ENCODE results near the gene DRG2. TPM values are rescaled to one million over a fixed set of nuclear protein-coding genes. Genes with fewer than 3 reads are reported as not detected.
A peak's percentile ranks its signal among the peaks of the same experiment; 100 is the strongest.

The DRG2 gene
- total RNA-seq, 1 donor from 2014 or later = 20.4 TPM

DNA sequence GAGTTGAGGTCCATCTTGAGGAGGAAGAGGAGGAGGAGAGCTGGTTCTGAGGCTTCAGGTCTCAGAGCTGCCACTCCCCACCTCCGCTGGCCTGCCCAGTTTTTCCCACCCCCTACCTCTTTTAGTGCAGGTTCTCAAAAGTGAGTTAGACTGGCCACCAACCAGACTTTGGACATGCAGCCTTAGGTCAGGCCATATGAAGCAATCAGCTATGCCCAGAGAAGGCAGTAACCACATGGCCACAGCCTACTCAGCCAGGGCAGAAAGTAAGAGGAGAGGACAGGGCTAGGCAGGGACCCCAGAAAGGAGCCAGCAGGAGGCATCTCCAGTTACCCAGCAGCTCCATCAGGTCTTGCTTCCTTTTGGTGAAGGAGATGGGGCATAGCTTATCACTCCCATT is 29.8 kb downstream of the DRG2 start:
- no peak for DNase-seq

DNA sequence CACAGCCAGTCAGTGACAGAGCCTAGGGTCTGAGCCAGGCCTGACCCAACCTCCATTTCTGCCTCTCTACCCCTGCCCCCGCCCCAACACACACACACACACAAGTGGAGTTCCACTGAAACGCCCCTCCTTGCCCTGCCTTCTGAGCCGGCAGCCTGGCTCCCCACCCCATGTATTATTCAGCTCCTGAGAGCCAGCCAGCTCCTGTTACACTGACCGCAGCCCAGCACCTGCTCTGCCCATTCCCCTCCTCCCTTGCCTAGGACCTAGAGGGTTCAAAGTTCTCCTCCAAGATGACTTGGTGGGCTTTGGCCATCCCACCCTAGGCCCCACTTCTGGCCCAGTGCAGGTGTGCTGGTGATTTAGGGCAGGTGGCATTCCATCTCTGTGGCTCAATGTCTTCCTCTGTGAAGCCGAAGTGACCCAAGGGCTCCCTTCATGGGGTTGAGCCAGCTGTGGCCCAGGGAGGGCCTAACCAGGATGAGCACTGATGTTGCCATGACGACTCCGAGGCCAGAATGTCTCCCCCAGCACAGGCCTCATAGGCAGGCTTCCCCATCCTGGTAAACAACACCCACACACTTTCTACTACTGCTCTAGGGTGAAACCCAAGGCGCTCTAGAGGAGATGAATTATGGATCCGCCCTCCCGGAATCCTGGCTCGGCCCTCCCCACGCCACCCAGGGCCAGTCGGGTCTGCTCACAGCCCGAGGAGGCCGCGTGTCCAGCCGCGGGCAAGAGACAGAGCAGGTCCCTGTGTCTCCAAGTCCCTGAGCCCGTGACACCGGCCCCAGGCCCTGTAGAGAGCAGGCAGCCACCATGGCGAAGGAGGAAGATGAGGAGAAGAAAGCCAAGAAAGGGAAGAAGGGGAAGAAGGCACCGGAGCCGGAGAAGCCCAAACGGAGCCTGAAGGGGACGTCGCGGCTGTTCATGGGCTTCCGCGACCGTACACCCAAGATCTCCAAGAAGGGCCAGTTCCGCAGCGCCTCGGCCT is 30.5 kb downstream of the DRG2 start:
- DNase-seq = no peak

DNA sequence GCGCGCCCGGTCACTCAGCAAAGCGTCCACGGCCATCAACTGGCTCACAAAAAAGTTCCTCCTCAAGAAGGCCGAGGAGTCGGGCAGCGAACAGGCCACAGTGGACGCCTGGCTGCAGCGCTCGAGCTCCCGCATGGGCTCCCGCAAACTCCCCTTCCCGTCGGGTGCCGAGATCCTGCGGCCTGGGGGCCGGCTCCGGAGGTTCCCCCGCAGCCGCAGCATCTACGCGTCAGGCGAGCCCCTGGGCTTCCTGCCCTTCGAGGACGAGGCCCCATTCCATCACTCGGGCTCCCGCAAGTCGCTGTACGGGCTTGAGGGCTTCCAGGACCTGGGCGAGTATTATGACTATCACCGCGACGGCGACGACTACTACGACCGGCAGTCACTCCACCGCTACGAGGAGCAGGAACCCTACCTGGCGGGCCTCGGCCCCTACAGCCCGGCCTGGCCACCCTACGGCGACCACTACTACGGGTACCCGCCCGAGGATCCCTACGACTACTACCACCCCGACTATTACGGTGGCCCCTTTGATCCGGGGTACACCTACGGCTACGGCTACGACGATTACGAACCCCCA is 31.5 kb downstream of the DRG2 start:
- DNase-seq = no peak

DNA sequence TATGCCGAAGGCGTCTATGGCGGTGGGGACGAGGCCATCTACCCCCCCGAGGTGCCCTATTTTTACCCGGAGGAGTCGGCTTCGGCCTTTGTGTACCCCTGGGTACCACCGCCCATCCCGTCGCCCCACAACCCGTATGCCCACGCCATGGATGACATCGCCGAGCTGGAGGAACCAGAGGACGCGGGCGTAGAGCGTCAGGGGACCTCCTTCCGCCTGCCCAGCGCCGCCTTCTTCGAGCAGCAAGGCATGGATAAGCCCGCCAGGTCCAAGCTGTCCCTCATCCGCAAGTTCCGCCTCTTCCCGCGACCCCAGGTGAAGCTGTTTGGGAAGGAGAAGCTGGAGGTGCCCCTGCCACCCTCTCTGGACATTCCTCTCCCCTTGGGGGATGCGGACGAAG is 32.2 kb downstream of the DRG2 start:
- no peak for DNase-seq

DNA sequence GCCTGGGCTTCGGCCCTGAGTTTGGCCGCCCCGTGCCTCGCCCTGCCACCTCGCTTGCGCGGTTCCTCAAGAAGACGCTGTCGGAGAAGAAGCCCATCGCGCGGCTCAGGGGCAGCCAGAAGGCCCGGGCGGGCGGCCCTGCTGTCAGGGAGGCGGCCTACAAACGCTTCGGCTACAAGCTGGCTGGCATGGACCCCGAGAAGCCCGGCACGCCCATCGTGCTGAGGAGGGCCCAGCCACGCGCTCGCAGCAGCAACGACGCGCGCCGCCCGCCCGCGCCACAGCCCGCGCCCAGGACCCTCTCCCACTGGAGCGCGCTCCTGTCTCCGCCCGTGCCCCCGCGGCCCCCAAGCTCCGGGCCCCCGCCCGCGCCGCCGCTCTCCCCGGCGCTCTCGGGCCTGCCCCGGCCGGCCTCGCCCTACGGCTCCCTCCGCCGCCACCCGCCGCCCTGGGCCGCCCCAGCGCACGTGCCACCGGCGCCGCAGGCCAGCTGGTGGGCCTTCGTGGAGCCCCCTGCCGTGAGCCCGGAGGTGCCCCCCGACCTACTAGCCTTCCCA is 32.8 kb downstream of the DRG2 start:
- no peak for DNase-seq

DNA sequence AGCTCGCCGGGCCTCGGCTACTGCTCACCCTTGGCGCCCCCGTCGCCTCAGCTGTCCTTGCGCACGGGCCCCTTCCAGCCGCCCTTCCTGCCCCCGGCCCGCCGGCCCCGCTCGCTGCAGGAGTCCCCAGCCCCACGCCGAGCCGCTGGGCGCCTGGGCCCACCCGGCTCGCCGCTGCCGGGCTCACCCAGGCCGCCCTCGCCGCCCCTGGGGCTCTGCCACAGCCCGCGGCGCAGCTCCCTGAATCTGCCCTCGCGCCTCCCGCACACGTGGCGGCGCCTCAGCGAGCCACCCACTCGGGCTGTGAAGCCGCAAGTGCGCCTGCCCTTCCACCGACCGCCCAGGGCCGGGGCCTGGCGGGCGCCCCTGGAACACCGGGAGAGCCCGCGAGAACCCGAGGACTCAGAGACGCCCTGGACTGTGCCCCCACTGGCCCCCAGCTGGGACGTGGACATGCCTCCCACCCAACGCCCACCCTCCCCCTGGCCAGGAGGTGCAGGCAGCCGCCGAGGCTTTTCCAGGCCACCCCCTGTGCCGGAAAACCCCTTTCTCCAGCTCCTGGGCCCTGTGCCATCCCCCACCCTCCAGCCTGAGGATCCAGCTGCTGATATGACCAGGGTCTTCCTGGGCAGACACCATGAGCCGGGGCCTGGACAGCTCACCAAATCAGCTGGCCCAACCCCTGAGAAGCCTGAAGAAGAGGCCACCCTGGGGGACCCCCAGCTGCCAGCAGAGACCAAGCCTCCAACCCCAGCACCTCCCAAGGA is 33.6 kb downstream of the DRG2 start:
- DNase-seq = no peak

DNA sequence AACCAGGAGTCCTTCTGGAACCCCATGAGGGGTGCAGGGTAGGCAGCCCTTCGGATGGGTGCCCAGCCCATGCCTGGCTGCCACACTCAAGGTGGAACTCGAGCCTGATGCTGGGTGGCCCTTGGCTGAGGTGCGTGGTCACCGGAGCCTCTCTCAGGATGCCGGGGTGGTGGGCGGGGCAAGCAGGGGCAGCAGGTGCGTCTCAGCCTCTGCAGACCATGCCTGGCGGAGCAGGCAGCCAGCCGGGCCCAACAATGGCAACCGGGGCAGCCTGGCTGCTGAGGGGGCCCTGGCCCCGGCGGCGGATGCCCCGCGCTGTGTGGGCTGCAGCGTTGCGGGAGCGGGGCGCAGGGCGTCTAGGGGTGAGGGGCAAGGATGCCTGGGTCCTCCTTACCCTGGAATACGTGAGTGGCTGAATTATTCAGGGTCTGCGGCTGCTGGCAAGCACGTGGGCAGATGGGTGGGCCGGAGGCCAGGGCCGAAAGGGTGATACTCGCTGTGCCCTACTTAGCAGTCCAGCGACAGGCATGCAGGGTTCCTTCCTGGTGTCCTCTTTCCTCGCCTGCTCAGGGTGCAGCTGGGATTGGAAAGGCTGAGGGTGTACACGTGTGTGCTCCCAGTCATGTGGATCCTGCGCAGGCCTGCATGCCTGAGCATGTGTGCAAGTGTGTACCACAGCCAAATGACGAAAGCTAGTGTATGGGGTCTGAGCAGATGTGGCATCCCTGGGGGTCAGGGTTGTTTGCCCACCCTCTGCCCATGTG is 35.4 kb downstream of the DRG2 start:
- DNase-seq = no peak

DNA sequence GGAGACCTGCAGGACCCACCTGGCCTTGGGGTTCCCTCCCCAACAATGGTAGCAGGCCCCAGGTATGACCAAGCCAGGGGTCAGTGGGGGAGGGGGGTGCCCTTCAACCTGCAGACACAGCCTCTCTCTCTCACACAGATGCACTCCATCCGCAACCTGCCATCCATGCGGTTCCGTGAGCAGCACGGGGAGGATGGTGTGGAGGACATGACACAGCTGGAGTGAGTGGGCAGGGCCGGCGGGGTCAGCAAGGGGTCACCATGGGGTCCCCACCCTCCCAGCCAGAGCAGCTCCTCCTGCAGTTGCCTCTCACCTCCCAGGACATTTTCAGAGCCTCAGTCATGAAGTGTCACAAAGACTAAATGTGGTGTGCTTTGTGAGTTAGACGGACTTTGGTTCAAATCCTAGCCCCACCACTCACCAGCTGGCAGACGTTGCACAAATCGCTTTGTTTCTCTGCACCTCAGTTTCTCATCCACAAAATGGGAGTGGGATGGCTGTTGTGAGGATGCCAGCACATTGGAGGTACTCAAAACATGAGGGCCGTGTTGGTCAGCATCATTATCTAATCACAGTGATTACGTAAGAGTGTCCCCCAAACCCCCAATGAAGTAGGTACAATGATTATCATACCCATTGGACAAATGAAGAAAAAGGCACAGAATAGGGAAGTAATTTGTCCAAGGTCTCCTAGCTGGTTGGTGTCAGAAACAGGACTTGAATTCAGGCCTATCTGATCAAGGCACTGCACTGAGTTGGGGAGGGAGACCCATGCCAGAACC is 36.8 kb downstream of the DRG2 start:
- DNase-seq = no peak

DNA sequence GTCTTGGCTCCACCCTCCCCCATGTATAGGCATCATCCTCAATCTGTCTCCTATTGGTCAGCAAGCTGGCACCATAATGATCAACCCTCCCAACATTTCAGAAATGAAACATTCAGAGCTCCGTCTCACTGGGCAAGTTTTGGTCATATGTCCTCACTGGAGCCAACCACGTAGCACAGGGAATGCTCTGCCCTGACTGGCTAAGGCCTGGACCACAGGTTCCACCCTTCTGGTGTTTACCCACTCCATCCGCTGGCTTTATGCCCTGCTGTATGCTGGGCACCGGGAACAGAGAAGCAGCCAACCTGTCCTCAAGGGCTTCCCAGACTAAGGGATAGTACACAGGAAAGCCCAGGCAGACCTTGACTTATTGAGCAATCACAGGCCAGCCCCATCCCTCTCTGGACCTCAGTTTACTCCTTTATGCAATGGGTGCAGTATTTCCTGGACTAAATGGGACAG is 41.3 kb downstream of the DRG2 start:
- DNase-seq = no peak

DNA sequence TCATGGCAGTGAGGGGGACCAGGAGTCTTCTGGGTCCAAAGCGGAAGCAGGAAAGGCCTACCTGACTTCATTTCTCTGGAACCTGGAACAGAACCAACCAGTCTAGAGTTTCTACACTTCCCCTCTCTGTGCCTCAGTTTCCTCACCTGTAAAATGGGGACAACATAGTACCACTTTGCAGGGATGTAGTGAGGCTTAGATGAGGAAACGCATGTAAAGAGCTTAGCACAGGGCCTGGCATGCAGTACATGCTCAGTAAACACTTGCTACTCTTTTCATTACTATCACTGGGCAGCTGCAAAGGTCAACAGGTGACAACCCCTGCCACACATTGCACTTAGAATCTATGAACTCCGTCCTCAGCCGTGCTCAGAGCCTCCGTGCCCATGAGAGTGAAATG is 45.0 kb downstream of the DRG2 start:
- no peak for DNase-seq

DNA sequence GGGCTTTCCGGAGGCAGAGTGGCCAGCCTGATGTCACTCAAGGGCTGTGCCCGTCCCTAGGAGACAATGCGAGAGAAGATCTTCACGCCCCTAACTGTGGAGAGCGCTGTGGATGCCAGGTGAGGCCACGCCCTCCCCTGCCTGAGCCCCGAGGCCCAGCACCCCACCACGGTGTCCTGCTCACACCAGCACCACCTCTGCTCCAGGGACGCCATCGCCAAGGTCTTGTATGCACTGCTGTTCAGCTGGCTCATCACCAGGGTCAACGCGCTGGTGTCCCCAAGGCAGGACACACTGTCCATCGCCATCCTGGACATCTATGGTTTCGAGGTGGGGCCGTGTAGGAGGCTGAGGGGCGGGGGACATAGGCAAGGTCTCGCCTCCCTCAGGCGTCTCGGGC is 48.6 kb downstream of the DRG2 start:
- no peak for DNase-seq

DNA sequence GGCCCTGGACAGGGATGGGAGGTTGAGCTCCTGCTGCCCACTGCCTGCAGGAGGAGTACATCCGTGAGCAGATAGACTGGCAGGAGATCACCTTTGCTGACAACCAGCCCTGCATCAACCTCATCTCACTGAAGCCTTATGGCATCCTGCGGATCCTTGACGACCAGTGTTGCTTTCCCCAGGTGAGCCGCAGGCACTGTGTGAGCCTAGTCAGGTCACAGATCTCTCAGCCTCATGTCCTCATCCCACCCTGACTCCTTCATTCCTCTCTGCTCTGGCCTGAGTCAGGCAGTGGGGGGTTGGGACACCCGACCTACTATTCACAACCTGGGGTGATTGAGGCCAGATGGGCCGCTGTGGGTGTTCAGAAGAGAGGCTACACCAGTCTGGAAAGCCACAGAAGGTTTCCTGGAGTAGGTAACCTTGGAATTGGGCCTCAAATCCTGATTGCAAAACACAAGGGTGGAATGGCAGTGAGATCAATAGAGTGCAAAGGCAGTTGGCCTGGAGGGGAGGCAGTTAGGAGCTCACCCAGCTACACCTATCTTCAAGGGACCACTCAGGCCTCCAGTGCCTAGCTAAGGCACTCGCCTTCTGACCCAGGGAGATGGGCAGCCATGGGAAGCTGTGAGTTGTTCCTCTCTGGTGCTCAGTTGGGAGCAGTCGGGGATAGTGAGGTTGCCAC is 50.5 kb downstream of the DRG2 start:
- no peak for DNase-seq

DNA sequence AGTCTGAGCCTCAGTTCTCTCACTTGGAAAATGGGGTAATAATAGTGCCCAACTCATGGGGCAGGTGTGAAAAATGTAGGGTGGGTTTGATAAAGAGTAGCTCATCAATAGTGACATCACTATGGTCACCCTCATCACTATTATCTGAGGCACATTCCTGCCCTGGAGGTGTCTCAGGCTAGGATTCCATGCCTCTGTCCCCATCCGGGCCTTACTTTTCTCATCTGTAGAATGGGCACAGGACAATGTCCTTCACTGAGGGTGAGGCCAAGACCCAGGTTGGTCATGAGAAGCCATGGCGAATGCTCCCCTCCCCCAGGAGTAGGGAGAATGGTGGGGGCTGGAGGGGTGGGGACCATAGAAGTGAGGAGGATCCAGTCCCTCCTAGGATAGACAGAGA is 51.3 kb downstream of the DRG2 start:
- DNase-seq = no peak

DNA sequence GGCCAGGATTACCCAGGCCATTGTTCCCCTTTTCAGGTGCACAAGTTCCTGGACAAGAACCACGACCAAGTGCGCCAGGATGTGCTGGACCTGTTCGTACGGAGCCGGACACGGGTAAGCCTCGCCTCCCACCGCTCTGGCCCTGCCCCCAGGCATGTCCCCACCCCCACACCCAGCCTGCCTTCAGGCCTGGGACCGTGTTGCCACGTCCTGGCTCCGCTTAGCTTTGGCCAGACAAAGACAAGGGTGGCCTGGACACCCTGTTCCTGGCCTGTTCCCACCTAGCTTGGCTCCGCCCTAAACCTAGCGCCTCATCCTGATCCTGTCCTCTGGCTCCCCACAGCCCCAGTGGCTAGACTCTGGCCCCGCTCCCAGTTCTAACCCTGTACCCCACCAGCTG is 51.8 kb downstream of the DRG2 start:
- DNase-seq = no peak

DNA sequence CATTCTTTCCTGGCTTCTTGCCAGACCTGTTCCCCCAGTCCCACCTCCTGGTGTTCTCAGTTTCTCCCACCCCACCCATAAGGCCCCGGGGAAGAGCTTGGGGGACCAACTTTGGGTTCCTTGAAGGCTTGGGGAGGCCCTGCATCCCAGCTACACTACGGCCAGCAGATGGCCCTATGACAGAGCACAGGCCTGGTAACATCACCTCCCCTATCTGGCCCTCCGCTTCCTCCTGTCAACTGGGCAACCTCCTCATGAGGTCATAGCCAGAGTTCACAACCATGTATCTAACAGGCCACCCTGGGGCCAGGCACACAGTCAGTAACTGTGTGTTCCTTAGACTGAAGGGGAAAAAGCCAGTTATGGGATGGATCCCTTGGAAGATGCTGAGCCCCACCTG is 52.2 kb downstream of the DRG2 start:
- no peak for DNase-seq

DNA sequence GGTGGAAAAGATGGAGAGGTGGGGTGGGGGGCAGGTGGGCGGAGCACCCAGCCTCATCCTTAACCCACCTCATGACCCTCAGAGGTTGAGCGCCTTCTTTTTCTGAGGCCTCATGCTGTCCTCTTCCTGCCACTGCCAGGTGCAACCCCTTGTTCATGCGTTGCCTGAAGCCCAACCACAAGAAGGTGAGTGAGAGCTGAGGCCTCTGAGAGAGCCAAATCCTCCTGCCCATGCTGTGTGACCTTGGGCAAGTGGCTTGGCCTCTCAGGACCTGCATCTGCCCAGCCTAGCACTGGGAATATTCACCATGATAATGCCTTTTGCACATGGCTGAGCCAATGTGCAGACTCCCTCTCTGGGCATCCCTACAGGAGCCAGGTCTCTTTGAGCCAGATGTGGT is 52.9 kb downstream of the DRG2 start:
- DNase-seq = no peak

DNA sequence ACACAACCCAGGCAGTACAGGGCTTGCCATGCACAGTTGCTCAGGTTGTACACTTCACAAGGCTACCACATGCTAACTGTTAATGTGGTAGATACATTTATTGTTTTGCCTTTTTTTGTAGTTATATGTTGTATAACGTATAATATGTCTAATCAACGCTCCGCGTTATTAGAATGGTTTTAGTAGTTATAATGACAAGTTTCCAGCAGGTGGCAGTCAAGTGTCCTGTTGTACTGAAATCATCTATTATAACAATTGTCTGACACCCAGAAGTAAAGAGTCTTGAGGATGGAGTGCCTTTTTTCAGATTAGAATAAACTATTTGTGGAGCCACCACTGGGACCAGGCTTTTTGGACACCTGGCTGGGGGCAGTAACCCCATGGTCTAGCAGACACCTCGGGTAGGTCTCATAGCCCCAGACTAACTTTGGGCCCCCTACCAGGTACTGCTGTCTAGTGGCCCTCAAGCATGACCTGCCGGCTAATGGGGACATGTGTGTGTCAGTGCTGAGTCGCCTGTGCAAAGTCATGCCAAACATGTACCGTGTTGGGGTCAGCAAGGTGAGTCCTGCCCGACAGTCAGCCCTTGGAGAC is 53.6 kb downstream of the DRG2 start:
- peak; percentile 45 for DNase-seq

DNA sequence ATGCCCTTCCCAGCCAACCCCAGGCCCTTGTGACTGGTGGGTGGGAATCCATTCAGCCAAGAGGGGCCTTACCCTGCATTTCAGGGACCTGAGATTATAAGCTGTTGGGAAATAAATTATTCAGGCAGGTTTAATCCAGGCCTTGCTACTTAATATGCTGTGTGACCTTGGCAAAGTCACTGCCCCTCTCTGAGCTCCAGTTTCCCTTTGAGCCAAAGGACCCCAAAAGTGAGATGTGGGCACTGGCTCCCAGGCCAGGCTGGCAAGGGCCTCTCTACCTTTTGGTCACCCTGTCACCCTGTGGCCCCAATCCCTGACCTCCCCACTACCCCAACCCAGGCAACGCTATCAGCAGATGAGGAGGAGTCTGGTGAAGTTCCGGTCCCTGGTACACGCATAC is 54.7 kb downstream of the DRG2 start:
- DNase-seq = no peak

DNA sequence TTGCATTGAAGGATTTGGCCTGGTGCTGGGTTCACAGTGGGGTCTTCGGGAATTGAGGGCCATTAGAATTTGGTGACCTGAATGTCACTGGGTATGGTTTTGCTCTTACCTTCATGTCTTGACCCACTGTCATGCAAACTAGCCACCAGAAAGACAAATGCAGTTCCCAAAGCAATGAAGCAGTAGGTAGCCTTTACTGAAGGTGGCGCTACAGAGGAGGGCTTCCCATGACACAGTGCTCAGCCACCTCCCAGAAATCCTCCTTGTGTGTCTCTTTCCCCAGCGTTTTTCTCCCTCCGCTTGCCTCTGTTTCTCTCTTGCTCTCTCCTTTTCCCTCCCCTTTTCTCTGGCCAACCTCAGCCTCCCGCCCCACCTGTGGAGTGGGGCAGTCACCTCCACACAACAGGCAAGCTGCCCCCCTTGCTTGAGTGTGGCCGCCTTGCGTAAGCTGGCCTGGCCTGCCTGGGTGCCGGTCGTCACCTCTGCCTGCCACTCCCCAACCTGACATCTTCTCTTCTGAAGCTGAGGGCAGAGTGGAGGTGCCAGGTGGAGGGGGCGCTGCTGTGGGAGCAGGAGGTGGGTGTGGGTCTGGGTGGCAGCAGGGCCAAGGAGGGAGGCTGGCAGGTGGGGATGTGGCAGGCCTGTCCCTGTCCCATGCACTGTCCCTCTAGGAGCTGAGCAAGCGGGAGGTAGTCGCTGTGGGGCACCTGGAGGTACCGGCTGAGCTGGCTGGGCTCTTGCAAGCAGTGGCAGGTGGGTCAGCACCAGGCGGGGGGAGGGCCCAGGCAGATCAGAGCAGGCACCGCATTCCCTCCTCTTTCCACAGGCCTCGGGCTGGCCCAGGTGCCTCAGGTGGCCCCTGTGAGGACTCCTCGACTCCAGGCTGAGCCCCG is 55.5 kb downstream of the DRG2 start:
- DNase-seq = no peak
